MCF 10A (cell line): ENCODE measurements around the gene CILP. TPM values are rescaled to one million over a fixed set of nuclear protein-coding genes. Genes with fewer than 3 reads are reported as not detected.

Experiments
- BruUV-seq: library from RNA; stranded (reverse); fragments of 400-500 nt; replicated peaks from 2 replicates; lab custom pipeline; 2021; lab: Mats Ljungman, UMichigan
- CTCF ChIA-PET: fragments of 300-600 bp; sonication (Branson Sonifier 250); formaldehyde crosslinking; extraction: SDS; loops from one replicate; lab custom pipeline; 2021; ENCODE audit warnings: antibody characterized with exemption, inconsistent platforms; lab: Yijun Ruan, JAX
- POLR2A ChIA-PET: fragments of 300-600, 350-650 bp; sonication (Branson Sonifier 250); formaldehyde crosslinking; extraction: SDS; loops from one replicate; lab custom pipeline; 2020; ENCODE audit warnings: antibody characterized with exemption, inconsistent platforms; lab: Yijun Ruan, JAX
- DNase-seq: peaks from one replicate; pipeline ENCODE4 v3.0.0-alpha.2; 2018; ENCODE audit not compliant: unreplicated experiment
- H3K27ac Mint-ChIP-seq: one replicate; pipeline ENCODE4 v1.8.0; 2022; ENCODE audit warnings: mild to moderate bottlenecking, low read depth, mixed read lengths; ENCODE audit not compliant: unreplicated experiment
- H3K27me3 Mint-ChIP-seq: one replicate; pipeline ENCODE4 v1.8.0; 2022; ENCODE audit warnings: mixed read lengths; ENCODE audit not compliant: insufficient read depth, unreplicated experiment
- H3K36me3 Mint-ChIP-seq: one replicate; pipeline ENCODE4 v1.8.0; 2022; ENCODE audit warnings: mild to moderate bottlenecking, moderate library complexity, mixed read lengths; ENCODE audit not compliant: insufficient read depth, unreplicated experiment
- H3K4me1 Mint-ChIP-seq: one replicate; pipeline ENCODE4 v1.8.0; 2022; ENCODE audit warnings: mixed read lengths; ENCODE audit not compliant: insufficient read depth, unreplicated experiment
- H3K4me3 Mint-ChIP-seq: one replicate; pipeline ENCODE4 v1.8.0; 2022; ENCODE audit warnings: mild to moderate bottlenecking, moderate library complexity, mixed read lengths; ENCODE audit not compliant: unreplicated experiment
- H3K9me3 Mint-ChIP-seq: one replicate; pipeline ENCODE4 v1.8.0; 2022; ENCODE audit warnings: mixed read lengths; ENCODE audit not compliant: unreplicated experiment
- CTCF ChIP-seq: fragments of 200-600 bp; IDR thresholded peaks from one replicate; pipeline ENCODE4 v1.8.0; 2022; ENCODE audit warnings: antibody characterized with exemption, mild to moderate bottlenecking; ENCODE audit not compliant: unreplicated experiment
- intact Hi-C: fragments of 100-400 bp; cut with micrococcal nuclease; formaldehyde crosslinking; loops from 2 replicates; pipeline ENCODE4 v1.14.1; 2022
- total RNA-seq: library from RNA; stranded (reverse); gene quantifications from 2 replicates; pipeline ENCODE4 v1.2.3, GENCODE V29; 2022

CILP gene
- total RNA-seq, 1 experiment from 2014 or later = not detected

- Mint-ChIP-seq H3K27ac (no peak overlapping the region), H3K4me1 (no peaks in the 10 kb centered on the region), H3K4me3 (no peak overlapping the region), H3K9me3 (no peaks in the 10 kb centered on the region), H3K36me3 (peaks cover 4% of the 10 kb centered on the region), H3K27me3 (no peaks in the 10 kb centered on the region)
- intact Hi-C loops = no loop called here
- CTCF ChIA-PET = no interaction called here
- POLR2A ChIA-PET = interaction anchor here (0.7 kb wide), 1 partner anchor 33 kb away, joined by 3 read pairs; no protein-coding TSS in a partner anchor
- DNase-seq = no peak
- no peak for TF ChIP-seq CTCF
- BruUV-seq = no TSS peak
Measured at GRCh38 chr15:65249641-65250040, 38.4 kb upstream of the CILP start.

- ChIA-PET CTCF (interaction anchor here (0.9 to 2.1 kb wide), 2 partner anchors 18 to 22 kb away, joined by 3 to 5 read pairs; no protein-coding TSS in a partner anchor), POLR2A (no interaction called here)
- H3K4me1 Mint-ChIP-seq = no peaks in the 10 kb centered on the region
- H3K27ac Mint-ChIP-seq = no peak overlapping the region
- H3K27me3 Mint-ChIP-seq = no peaks in the 10 kb centered on the region
- no peak for DNase-seq
- intact Hi-C loops = no loop called here
- H3K36me3 Mint-ChIP-seq = peaks cover 4% of the 10 kb centered on the region
- no peak overlapping the region for H3K4me3 Mint-ChIP-seq
- BruUV-seq = no TSS peak
- no peak for TF ChIP-seq CTCF
- no peaks in the 10 kb centered on the region for H3K9me3 Mint-ChIP-seq
Measured at GRCh38 chr15:65248511-65249255, 37.4 kb upstream of the CILP start.

GRCh38 chr15:65246939-65247338 is 35.7 kb upstream of the CILP start:
- Mint-ChIP-seq H3K4me1 (no peaks in the 10 kb centered on the region), H3K27ac (no peak overlapping the region), H3K27me3 (no peaks in the 10 kb centered on the region), H3K36me3 (peaks cover 4% of the 10 kb centered on the region), H3K9me3 (no peaks in the 10 kb centered on the region), H3K4me3 (no peak overlapping the region)
- TF ChIP-seq CTCF = no peak
- no peak for DNase-seq
- POLR2A ChIA-PET = interaction anchor here (1.8 kb wide), 1 partner anchor 39 kb away, joined by 4 read pairs; no protein-coding TSS in a partner anchor
- intact Hi-C loops = no loop called here
- CTCF ChIA-PET = interaction anchor here (0.6 to 2.1 kb wide), 7 partner anchors 8 to 39 kb away, joined by 3 to 9 read pairs (median 4); no protein-coding TSS in a partner anchor
- no TSS peak for BruUV-seq

GRCh38 chr15:65246026-65246714 is 34.9 kb upstream of the CILP start:
- ChIA-PET CTCF (interaction anchor here (0.6 to 2.1 kb wide), 9 partner anchors 9 to 1267 kb away, joined by 3 to 9 read pairs (median 4); no protein-coding TSS in a partner anchor), POLR2A (interaction anchor here (0.5 to 1.8 kb wide), 2 partner anchors 40 to 1223 kb away, joined by 3 to 4 read pairs; no protein-coding TSS in a partner anchor)
- Mint-ChIP-seq H3K27ac (no peak overlapping the region), H3K36me3 (peaks cover 4% of the 10 kb centered on the region), H3K4me1 (no peaks in the 10 kb centered on the region), H3K9me3 (no peaks in the 10 kb centered on the region), H3K4me3 (no peak overlapping the region), H3K27me3 (no peaks in the 10 kb centered on the region)
- DNase-seq = peak; percentile 53
- intact Hi-C loops = no loop called here
- TF ChIP-seq CTCF = no peak
- no TSS peak for BruUV-seq
